Measurements from ENCODE around the gene LZTS2.
"Not testable (repeated sequence)": the region's sequence is repeated elsewhere in the genome, so short reads cannot be mapped to it uniquely, and the experiment has no call there.

Gene LZTS2

GRCh38 chr10:101032637-101033224 lies 33.1 kb downstream of the LZTS2 start:
- H3K36me3 ChIP-seq (ENCODE audit: insufficient read depth, low read length): no peaks in the 10 kb centered on the region
- 0 out of 2 replicates have a peak, but pooled peaks cover 4% of the 10 kb centered on the region for H3K27me3 ChIP-seq (ENCODE audit: insufficient read depth, low read length)
- no peak overlapping the region for H2AFZ ChIP-seq (ENCODE audit: low read length)
- H3K9ac ChIP-seq (ENCODE audit: low read length): no peak overlapping the region
- H4K20me1 ChIP-seq (ENCODE audit: insufficient read depth, low read length): no peaks in the 10 kb centered on the region
- TF ChIP-seq EZH2 (IDR thresholded peaks at IDR 0.05; ENCODE audit: borderline replicate concordance, low read length): no peak
- TF ChIP-seq CTCF (IDR thresholded peaks at IDR 0.05; ENCODE audit: low read length): no peak
- no peak overlapping the region for H3K4me3 ChIP-seq (ENCODE audit: low read depth, low read length, poor library complexity, severe bottlenecking)
- H3K9me2 ChIP-seq (ENCODE audit: low read depth, low read length): no peaks in the 10 kb centered on the region
- H3K4me1 ChIP-seq (ENCODE audit: insufficient read depth, low read length, severe bottlenecking): peaks cover 10% of the 10 kb centered on the region
- H3K79me2 ChIP-seq (ENCODE audit: insufficient read depth, low read length): no peaks in the 10 kb centered on the region
- H3F3A ChIP-seq (ENCODE audit: insufficient read depth, low read length): no peaks in the 10 kb centered on the region
- no peaks in the 10 kb centered on the region for H3K9me3 ChIP-seq (ENCODE audit: low read length)
- H3K4me2 ChIP-seq (ENCODE audit: low read length): no peak overlapping the region
- no peak overlapping the region for H3K27ac ChIP-seq (ENCODE audit: low read depth, low read length, poor library complexity, severe bottlenecking)

GRCh38 chr10:101033276-101033675 lies 33.7 kb downstream of the LZTS2 start:
- 0 out of 2 replicates have a peak, but pooled peaks cover 4% of the 10 kb centered on the region for H3K27me3 ChIP-seq (ENCODE audit: insufficient read depth, low read length)
- H2AFZ ChIP-seq (ENCODE audit: low read length): no peak overlapping the region
- no peak for TF ChIP-seq CTCF (IDR thresholded peaks at IDR 0.05; ENCODE audit: low read length)
- no peak for TF ChIP-seq EZH2 (IDR thresholded peaks at IDR 0.05; ENCODE audit: borderline replicate concordance, low read length)
- no peaks in the 10 kb centered on the region for H3K36me3 ChIP-seq (ENCODE audit: insufficient read depth, low read length)
- H3K4me1 ChIP-seq (ENCODE audit: insufficient read depth, low read length, severe bottlenecking): peaks cover 10% of the 10 kb centered on the region
- no peak overlapping the region for H3K4me3 ChIP-seq (ENCODE audit: low read depth, low read length, poor library complexity, severe bottlenecking)
- no peak overlapping the region for H3K9ac ChIP-seq (ENCODE audit: low read length)
- no peaks in the 10 kb centered on the region for H3F3A ChIP-seq (ENCODE audit: insufficient read depth, low read length)
- no peaks in the 10 kb centered on the region for H3K9me3 ChIP-seq (ENCODE audit: low read length)
- H3K79me2 ChIP-seq (ENCODE audit: insufficient read depth, low read length): no peaks in the 10 kb centered on the region
- no peak overlapping the region for H3K27ac ChIP-seq (ENCODE audit: low read depth, low read length, poor library complexity, severe bottlenecking)
- no peaks in the 10 kb centered on the region for H4K20me1 ChIP-seq (ENCODE audit: insufficient read depth, low read length)
- H3K9me2 ChIP-seq (ENCODE audit: low read depth, low read length): no peaks in the 10 kb centered on the region
- H3K4me2 ChIP-seq (ENCODE audit: low read length): no peak overlapping the region

GRCh38 chr10:101034404-101034803 lies 34.8 kb downstream of the LZTS2 start:
- not testable (repeated sequence) for H3K27me3 ChIP-seq (ENCODE audit: insufficient read depth, low read length); H3K36me3 ChIP-seq (ENCODE audit: insufficient read depth, low read length); H3K4me3 ChIP-seq (ENCODE audit: low read depth, low read length, poor library complexity, severe bottlenecking); H3K27ac ChIP-seq (ENCODE audit: low read depth, low read length, poor library complexity, severe bottlenecking); H3F3A ChIP-seq (ENCODE audit: insufficient read depth, low read length); H3K4me2 ChIP-seq (ENCODE audit: low read length); H3K79me2 ChIP-seq (ENCODE audit: insufficient read depth, low read length); H4K20me1 ChIP-seq (ENCODE audit: insufficient read depth, low read length); H2AFZ ChIP-seq (ENCODE audit: low read length); H3K9me3 ChIP-seq (ENCODE audit: low read length); H3K9ac ChIP-seq (ENCODE audit: low read length); H3K9me2 ChIP-seq (ENCODE audit: low read depth, low read length)
- H3K4me1 ChIP-seq (ENCODE audit: insufficient read depth, low read length, severe bottlenecking): peaks cover 10% of the 10 kb centered on the region

- H3K4me2 ChIP-seq (ENCODE audit: low read length): no peak overlapping the region
- H3K4me3 ChIP-seq (ENCODE audit: low read depth, low read length, poor library complexity, severe bottlenecking): no peak overlapping the region
Measured at GRCh38 chr10:101035314-101035713, 35.7 kb downstream of the LZTS2 start.

More at GRCh38 chr10:101035314-101035713, 35.7 kb downstream of the LZTS2 start:
- Histone ChIP-seq H3K27ac (ENCODE audit: low read depth, low read length, poor library complexity, severe bottlenecking) (no peak overlapping the region), H2AFZ (ENCODE audit: low read length) (no peak overlapping the region), H3F3A (ENCODE audit: insufficient read depth, low read length) (no peaks in the 10 kb centered on the region), H3K9me3 (ENCODE audit: low read length) (no peaks in the 10 kb centered on the region), H3K36me3 (ENCODE audit: insufficient read depth, low read length) (no peaks in the 10 kb centered on the region), H3K4me1 (ENCODE audit: insufficient read depth, low read length, severe bottlenecking) (peaks cover 10% of the 10 kb centered on the region), H3K9ac (ENCODE audit: low read length) (no peak overlapping the region), H4K20me1 (ENCODE audit: insufficient read depth, low read length) (no peaks in the 10 kb centered on the region), H3K79me2 (ENCODE audit: insufficient read depth, low read length) (no peaks in the 10 kb centered on the region), H3K27me3 (ENCODE audit: insufficient read depth, low read length) (no peaks in the 10 kb centered on the region), H3K9me2 (ENCODE audit: low read depth, low read length) (no peaks in the 10 kb centered on the region)
- no peak for TF ChIP-seq EZH2 (IDR thresholded peaks at IDR 0.05; ENCODE audit: borderline replicate concordance, low read length)
- TF ChIP-seq CTCF (IDR thresholded peaks at IDR 0.05; ENCODE audit: low read length): no peak
